DOHH2 (cell line): Measurements from ENCODE around the gene MYO9A.
A peak's percentile ranks its signal among the peaks of the same experiment; 100 is the strongest.

Experiments
- H3F3A ChIP-seq: fragments of 200-600 bp; sonication (generic), shearing (Covaris generic); 2 replicates; pipeline ENCODE4 v1.6.0; 2016; ENCODE audit warnings: antibody characterized with exemption, mild to moderate bottlenecking; ENCODE audit not compliant: control insufficient read depth, insufficient read depth
- H3K27ac ChIP-seq: fragments of 200-600 bp; sonication (generic); 2 replicates; pipeline ENCODE4 v1.5.1; 2014; ENCODE audit warnings: low read depth, mild to moderate bottlenecking, low read length, moderate library complexity
- H3K27me3 ChIP-seq: fragments of 200-600 bp; sonication (generic); 2 replicates; pipeline ENCODE4 v1.6.1; 2014; ENCODE audit warnings: mild to moderate bottlenecking, low read length, mixed read lengths; ENCODE audit not compliant: control insufficient read depth
- H3K36me3 ChIP-seq: fragments of 200-600 bp; sonication (generic); 2 replicates; pipeline ENCODE4 v1.6.1; 2014; ENCODE audit warnings: mild to moderate bottlenecking, low read length, moderate library complexity, mixed read lengths; ENCODE audit not compliant: control insufficient read depth
- H3K4me1 ChIP-seq: fragments of 200-600 bp; sonication (generic); 2 replicates; pipeline ENCODE4 v1.6.1; 2014; ENCODE audit warnings: mild to moderate bottlenecking, low read length, mixed read lengths; ENCODE audit not compliant: control insufficient read depth
- H3K4me2 ChIP-seq: fragments of 200-600 bp; sonication (generic); 2 replicates; pipeline ENCODE4 v1.6.0; 2014; ENCODE audit warnings: mild to moderate bottlenecking, low read length, moderate library complexity
- H3K4me3 ChIP-seq: fragments of 200-600 bp; sonication (generic); 2 replicates; pipeline ENCODE4 v1.5.1; 2014; ENCODE audit warnings: mild to moderate bottlenecking, low read length, mixed read lengths
- H3K79me2 ChIP-seq: fragments of 200-600 bp; sonication (generic); 2 replicates; pipeline ENCODE4 v1.6.1; 2014; ENCODE audit warnings: mild to moderate bottlenecking, low read length, mixed read lengths; ENCODE audit not compliant: control insufficient read depth
- H3K9me2 ChIP-seq: fragments of 200-600 bp; sonication (generic); replicated peaks from 2 replicates; pipeline ENCODE4 v1.6.1; 2014; ENCODE audit warnings: mild to moderate bottlenecking, low read length, mixed read lengths; ENCODE audit not compliant: control insufficient read depth
- H3K9me3 ChIP-seq: fragments of 200-600 bp; sonication (generic); 2 replicates; pipeline ENCODE4 v1.6.1; 2014; ENCODE audit warnings: antibody characterized with exemption, low read length, mixed read lengths; ENCODE audit not compliant: control insufficient read depth, insufficient read depth
- H4K20me1 ChIP-seq: fragments of 200-600 bp; sonication (generic); 2 replicates; pipeline ENCODE4 v1.6.0; 2014; ENCODE audit warnings: low read depth, mild to moderate bottlenecking, antibody characterized with exemption, low read length, moderate library complexity; ENCODE audit not compliant: control insufficient read depth, insufficient read depth
- EZH2phosphoT487 ChIP-seq: fragments of 200-600 bp; sonication (generic); IDR thresholded peaks from 2 replicates; pipeline ENCODE4 v1.6.1; 2017; ENCODE audit warnings: borderline replicate concordance, mild to moderate bottlenecking, antibody characterized with exemption, low read length, moderate library complexity, mixed read lengths
- TF ChIP-seq, protein P1 (sequence below): fragments of 200-600 bp; sonication (generic); IDR thresholded peaks from one replicate; pipeline ENCODE4 v1.5.1; 2014; ENCODE audit warnings: antibody characterized with exemption, mild to moderate bottlenecking, low read depth, low read length; ENCODE audit not compliant: poor library complexity, severe bottlenecking

MYO9A gene

DNA sequence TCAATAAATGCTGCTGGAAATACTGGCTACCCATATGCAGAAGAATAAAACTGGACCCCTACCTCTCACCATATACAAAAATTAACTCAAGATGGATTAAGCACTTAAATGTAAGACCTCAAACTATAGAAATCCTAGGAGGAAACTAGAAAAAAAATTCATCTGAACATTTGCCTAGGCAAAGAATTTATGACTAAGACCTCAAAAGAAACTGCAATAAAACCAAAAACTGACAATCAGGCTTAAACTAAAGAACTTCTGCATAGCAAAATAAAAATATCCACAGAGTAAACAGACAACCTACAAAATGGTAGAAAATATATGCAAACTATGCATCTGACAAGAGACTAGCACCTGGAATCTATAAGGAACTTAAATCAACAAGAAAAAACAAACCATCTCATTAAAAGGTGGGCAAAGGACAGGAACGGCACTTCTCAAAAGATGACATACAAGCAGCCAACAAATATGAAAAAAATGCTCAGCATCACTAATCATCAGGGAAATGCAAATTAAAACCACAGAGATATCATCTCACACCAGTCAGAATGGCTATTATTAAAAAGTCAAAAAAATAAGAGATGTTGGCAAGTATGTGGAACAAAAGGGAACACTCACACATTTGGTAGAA lies 47.0 kb downstream of the MYO9A start:
- TF ChIP-seq, protein P1, sequence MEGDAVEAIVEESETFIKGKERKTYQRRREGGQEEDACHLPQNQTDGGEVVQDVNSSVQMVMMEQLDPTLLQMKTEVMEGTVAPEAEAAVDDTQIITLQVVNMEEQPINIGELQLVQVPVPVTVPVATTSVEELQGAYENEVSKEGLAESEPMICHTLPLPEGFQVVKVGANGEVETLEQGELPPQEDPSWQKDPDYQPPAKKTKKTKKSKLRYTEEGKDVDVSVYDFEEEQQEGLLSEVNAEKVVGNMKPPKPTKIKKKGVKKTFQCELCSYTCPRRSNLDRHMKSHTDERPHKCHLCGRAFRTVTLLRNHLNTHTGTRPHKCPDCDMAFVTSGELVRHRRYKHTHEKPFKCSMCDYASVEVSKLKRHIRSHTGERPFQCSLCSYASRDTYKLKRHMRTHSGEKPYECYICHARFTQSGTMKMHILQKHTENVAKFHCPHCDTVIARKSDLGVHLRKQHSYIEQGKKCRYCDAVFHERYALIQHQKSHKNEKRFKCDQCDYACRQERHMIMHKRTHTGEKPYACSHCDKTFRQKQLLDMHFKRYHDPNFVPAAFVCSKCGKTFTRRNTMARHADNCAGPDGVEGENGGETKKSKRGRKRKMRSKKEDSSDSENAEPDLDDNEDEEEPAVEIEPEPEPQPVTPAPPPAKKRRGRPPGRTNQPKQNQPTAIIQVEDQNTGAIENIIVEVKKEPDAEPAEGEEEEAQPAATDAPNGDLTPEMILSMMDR = no peak
- TF ChIP-seq EZH2phosphoT487 = no peak
- H3K36me3 ChIP-seq = peaks cover 8% of the 10 kb centered on the region; the same call in 1 of the 2 replicates
- H3K4me3 ChIP-seq = peak overlapping the region; percentile 68
- H3K4me2 ChIP-seq = peak overlapping the region; percentile 68
- no peaks in the 10 kb centered on the region for H3K9me2 ChIP-seq
- no peaks in the 10 kb centered on the region for H3K9me3 ChIP-seq
- peaks cover 90% of the 10 kb centered on the region for H3K79me2 ChIP-seq
- H3K27ac ChIP-seq = peak overlapping the region; percentile 98
- no peaks in the 10 kb centered on the region for H3K27me3 ChIP-seq
- H3F3A ChIP-seq = peaks cover 43% of the 10 kb centered on the region
- peaks cover 86% of the 10 kb centered on the region for H3K4me1 ChIP-seq
- H4K20me1 ChIP-seq = no peaks in the 10 kb centered on the region

- H3K9me3 ChIP-seq = no peaks in the 10 kb centered on the region
- H3K27me3 ChIP-seq = no peaks in the 10 kb centered on the region
- H3K79me2 ChIP-seq = peaks cover 89% of the 10 kb centered on the region
- H3F3A ChIP-seq = peaks cover 30% of the 10 kb centered on the region
- H3K9me2 ChIP-seq = no peaks in the 10 kb centered on the region
- peak overlapping the region; percentile 98 for H3K27ac ChIP-seq
- H4K20me1 ChIP-seq = no peaks in the 10 kb centered on the region
- TF ChIP-seq, protein P1 = no peak
- TF ChIP-seq EZH2phosphoT487 = no peak
- peaks cover 82% of the 10 kb centered on the region for H3K4me1 ChIP-seq
- H3K36me3 ChIP-seq = peaks cover 15% of the 10 kb centered on the region
- H3K4me3 ChIP-seq = peak overlapping the region; percentile 32; the same call in 1 of the 2 replicates
- H3K4me2 ChIP-seq = peak overlapping the region; percentile 68
Observed at GRCh38 chr15:72068856-72069255, 49.1 kb downstream of the MYO9A start.

GRCh38 chr15:72065801-72066200 lies 52.1 kb downstream of the MYO9A start:
- Histone ChIP-seq H3K4me1 (peaks cover 83% of the 10 kb centered on the region), H3K27me3 (no peaks in the 10 kb centered on the region), H3K79me2 (peaks cover 95% of the 10 kb centered on the region), H4K20me1 (no peaks in the 10 kb centered on the region), H3K36me3 (peaks cover 26% of the 10 kb centered on the region), H3K4me2 (no peak overlapping the region), H3K4me3 (no peak overlapping the region), H3F3A (peaks cover 7% of the 10 kb centered on the region), H3K9me3 (no peaks in the 10 kb centered on the region), H3K27ac (no peak overlapping the region), H3K9me2 (no peaks in the 10 kb centered on the region)
- TF ChIP-seq, protein P1 = no peak
- TF ChIP-seq EZH2phosphoT487 = no peak
